WERI-Rb-1 (cell line): ENCODE data around the gene PPP1R13B.

Experiments
- DNase-seq: peaks from one replicate; pipeline ENCODE4 v3.0.0-alpha.2; 2020
- H3K27ac ChIP-seq: fragments of 250-450 bp; sonication (Bioruptor Pico); 2 replicates; pipeline ENCODE4 v1.5.1; 2020; ENCODE audit warnings: mild to moderate bottlenecking, moderate library complexity
- H3K27me3 ChIP-seq: fragments of 250-450 bp; sonication (Bioruptor Pico); 2 replicates; pipeline ENCODE4 v1.5.1; 2021; ENCODE audit warnings: mild to moderate bottlenecking, low read depth, moderate library complexity; ENCODE audit not compliant: insufficient read depth, severe bottlenecking
- H3K36me3 ChIP-seq: fragments of 250-450 bp; sonication (Bioruptor Pico); 2 replicates; pipeline ENCODE4 v1.5.1; 2020; ENCODE audit warnings: mild to moderate bottlenecking, moderate library complexity
- H3K4me3 ChIP-seq: 2 replicates; pipeline ENCODE4 v1.5.1; 2011; ENCODE audit warnings: low read depth, mild to moderate bottlenecking, control low read depth, low read length
- H3K9me3 ChIP-seq: fragments of 250-450 bp; sonication (Bioruptor Pico); 2 replicates; pipeline ENCODE4 v1.5.1; 2021; ENCODE audit warnings: mild to moderate bottlenecking, moderate library complexity; ENCODE audit not compliant: severe bottlenecking
- CTCF ChIP-seq: IDR thresholded peaks from 2 replicates; pipeline ENCODE4 v1.5.1; 2011; ENCODE audit warnings: low read depth, mild to moderate bottlenecking, control low read depth, inconsistent platforms, low read length

The PPP1R13B gene

GRCh38 chr14:103731481-103731880, 115.9 kb downstream of the PPP1R13B start:
- no peak overlapping the region for H3K4me3 ChIP-seq
- H3K36me3 ChIP-seq, result peaks cover 42% of the 10 kb centered on the region
- no peak overlapping the region for H3K27ac ChIP-seq
- TF ChIP-seq CTCF, result no peak
- no peaks in the 10 kb centered on the region for H3K9me3 ChIP-seq
- no peaks in the 10 kb centered on the region for H3K27me3 ChIP-seq
- no peak for DNase-seq

GRCh38 chr14:103730490-103731035, 116.8 kb downstream of the PPP1R13B start:
- TF ChIP-seq CTCF, result no peak
- no peak for DNase-seq
- no peaks in the 10 kb centered on the region for H3K9me3 ChIP-seq
- H3K27me3 ChIP-seq, result no peaks in the 10 kb centered on the region
- no peak overlapping the region for H3K27ac ChIP-seq
- H3K4me3 ChIP-seq, result no peak overlapping the region
- H3K36me3 ChIP-seq, result peaks cover 42% of the 10 kb centered on the region

GRCh38 chr14:103729496-103730448, 117.6 kb downstream of the PPP1R13B start:
- no peaks in the 10 kb centered on the region for H3K27me3 ChIP-seq
- H3K36me3 ChIP-seq, result peaks cover 42% of the 10 kb centered on the region
- H3K4me3 ChIP-seq, result no peak overlapping the region
- H3K27ac ChIP-seq, result no peak overlapping the region
- H3K9me3 ChIP-seq, result no peaks in the 10 kb centered on the region
- no peak for TF ChIP-seq CTCF
- no peak for DNase-seq

- TF ChIP-seq CTCF, result no peak
- Histone ChIP-seq H3K27me3 (no peaks in the 10 kb centered on the region), H3K9me3 (no peaks in the 10 kb centered on the region), H3K4me3 (no peak overlapping the region), H3K27ac (no peak overlapping the region), H3K36me3 (peaks cover 35% of the 10 kb centered on the region)
- DNase-seq, result no peak
Observed at GRCh38 chr14:103728721-103729120, 118.7 kb downstream of the PPP1R13B start.

GRCh38 chr14:103728141-103728540, 119.2 kb downstream of the PPP1R13B start:
- TF ChIP-seq CTCF, result no peak
- Histone ChIP-seq H3K27me3 (no peaks in the 10 kb centered on the region), H3K9me3 (no peaks in the 10 kb centered on the region), H3K4me3 (no peak overlapping the region), H3K27ac (no peak overlapping the region), H3K36me3 (peaks cover 31% of the 10 kb centered on the region)
- DNase-seq, result no peak
